K562 (cell line): ENCODE measurements around the gene SERP1.

ENCODE experiments used
- BCL6 ChIP-seq: fragments of 250-450 bp; sonication (Bioruptor Pico); IDR thresholded peaks from 2 replicates; pipeline ENCODE4 v1.4.0; 2020
- CREB1 ChIP-seq, 2 experiments: sonication (generic) in 1 of 2; formaldehyde crosslinking in 1 of 2; IDR thresholded peaks; 2 replicates each; pipeline versions ENCODE4 v1.6.1 to v1.8.0; 2012 to 2022; ENCODE audit warnings: inconsistent platforms in 1 of 2, mild to moderate bottlenecking in 1 of 2, missing genetic modification reagents in 1 of 2, moderate library complexity in 1 of 2
- CTCF ChIP-seq, 3 experiments: IDR thresholded peaks in 2 of 3; conservative IDR thresholded peaks in 1 of 3; 2 replicates each; pipeline ENCODE4 v1.5.1; 2011 to 2012; ENCODE audit warnings: low read length in 3 of 3, mild to moderate bottlenecking in 3 of 3, control low read depth in 2 of 3, improper control_type of control experiment in 1 of 3, inconsistent platforms in 1 of 3, low read depth in 1 of 3, mixed read lengths in 1 of 3, moderate library complexity in 1 of 3; ENCODE audit not compliant: insufficient read depth in 2 of 3
- DLX4 ChIP-seq: fragments of 250-450 bp; sonication (Bioruptor Pico); IDR thresholded peaks from 2 replicates; pipeline ENCODE4 v1.6.1; 2021; ENCODE audit warnings: mild to moderate bottlenecking
- EZH2 ChIP-seq: IDR thresholded peaks from 2 replicates; pipeline ENCODE4 v1.6.1; 2012; ENCODE audit warnings: low read depth, mild to moderate bottlenecking, inconsistent platforms, low read length, borderline replicate concordance
- FIP1L1 ChIP-seq: fragments of 200-400 bp; formaldehyde crosslinking; IDR thresholded peaks from 2 replicates; pipeline ENCODE4 v1.6.1; 2018; ENCODE audit warnings: mild to moderate bottlenecking, low read depth, low read length; ENCODE audit not compliant: poor library complexity, severe bottlenecking
- NBN ChIP-seq: fragments of 450-650 bp; IDR thresholded peaks from 2 replicates; pipeline ENCODE4 v1.6.1; 2016; ENCODE audit warnings: low read depth, mild to moderate bottlenecking
- PHB ChIP-seq: fragments of 250-450 bp; sonication (Bioruptor Pico); IDR thresholded peaks from 2 replicates; pipeline ENCODE4 v1.5.0; 2021
- RBM25 ChIP-seq: fragments of 200-400 bp; formaldehyde crosslinking; IDR thresholded peaks from 2 replicates; pipeline ENCODE4 v1.6.1; 2018; ENCODE audit warnings: low read length, low read depth, moderate library complexity; ENCODE audit not compliant: severe bottlenecking
- RCOR1 ChIP-seq, 2 experiments: IDR thresholded peaks; 2 replicates each; pipeline ENCODE4 v1.6.1; 2012; ENCODE audit warnings: low read depth in 2 of 2, low read length in 2 of 2, borderline replicate concordance in 1 of 2, improper control_type of control experiment in 1 of 2
- SIN3A ChIP-seq, 2 experiments: fragments of 150-350 bp in 1 of 2; IDR thresholded peaks; 2 replicates each; pipeline ENCODE4 v1.6.1; 2011 to 2016; ENCODE audit warnings: borderline replicate concordance in 2 of 2, low read depth in 2 of 2, low read length in 2 of 2, mild to moderate bottlenecking in 2 of 2, moderate library complexity in 2 of 2; ENCODE audit not compliant: control insufficient read depth in 1 of 2
- TAF1 ChIP-seq: IDR thresholded peaks from 2 replicates; pipeline ENCODE4 v1.6.1; 2011; ENCODE audit warnings: mild to moderate bottlenecking, low read length, moderate library complexity; ENCODE audit not compliant: insufficient read depth, control insufficient read depth, severe bottlenecking; ENCODE audit errors: extremely low read depth
- ZNF444 ChIP-seq: fragments of 250-450 bp; sonication (Bioruptor Pico); IDR thresholded peaks from 2 replicates; pipeline ENCODE4 v1.4.0; 2020; ENCODE audit warnings: mild to moderate bottlenecking, moderate library complexity

DNA sequence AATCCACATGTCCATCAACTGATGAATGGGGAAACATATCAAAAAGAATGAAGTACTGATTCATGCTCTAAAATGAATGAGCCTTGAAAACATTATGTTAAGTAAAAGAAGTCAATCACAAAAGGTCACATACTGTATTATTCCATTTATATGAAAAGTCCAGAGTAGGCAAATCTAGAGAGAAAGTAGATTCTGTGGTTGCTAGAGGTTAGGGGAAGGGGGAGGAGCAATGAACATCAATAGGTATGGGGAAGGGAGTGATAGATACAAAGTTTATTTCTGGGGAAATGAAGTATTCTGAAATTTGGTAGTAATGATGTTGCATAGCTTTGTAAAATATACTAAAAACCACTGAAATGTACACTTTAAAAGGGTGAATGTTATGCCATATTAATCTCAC is 14.5 kb downstream of the SERP1 start:
- no peak for TF ChIP-seq CREB1 (IDR thresholded peaks at IDR 0.05)
- TF ChIP-seq CREB1 (CRISPR knock-in tag; IDR thresholded peaks at IDR 0.05) = no peak
- no peak for TF ChIP-seq CTCF (IDR thresholded peaks at IDR 0.05 in 2 of 3, conservative IDR thresholded peaks at IDR 0.05 in 1 of 3; ENCODE audit: insufficient read depth in 2 of 3, low read depth in 1 of 3, low read length in 3 of 3)
- TF ChIP-seq EZH2 = no peak
- no peak for TF ChIP-seq RBM25
- TF ChIP-seq RCOR1 (IDR thresholded peaks at IDR 0.05; ENCODE audit: borderline replicate concordance in 1 of 2, low read depth in 2 of 2, low read length in 2 of 2) = no peak
- TF ChIP-seq TAF1 = no peak
- no peak for TF ChIP-seq FIP1L1
- TF ChIP-seq PHB (CRISPR knock-in tag) = no peak
- no peak for TF ChIP-seq SIN3A (IDR thresholded peaks at IDR 0.05; ENCODE audit: borderline replicate concordance in 2 of 2, control insufficient read depth in 1 of 2, low read depth in 2 of 2, low read length in 2 of 2)
- no peak for TF ChIP-seq ZNF444 (CRISPR knock-in tag)
- TF ChIP-seq NBN = no peak
- no peak for TF ChIP-seq DLX4 (CRISPR knock-in tag)
- TF ChIP-seq BCL6 (CRISPR knock-in tag) = no peak
